A673 (cell line): ENCODE measurements around the gene CALU. TPM values are rescaled to one million over a fixed set of nuclear protein-coding genes. Genes with fewer than 3 reads are reported as not detected.

Experiments used
- BruUV-seq: library from RNA; stranded (reverse); fragments of 400-500 nt; replicated peaks from 2 replicates; lab custom pipeline; 2021; lab: Mats Ljungman, UMichigan
- CTCF ChIA-PET: fragments of 300-600 bp; sonication (Branson Sonifier 250); formaldehyde crosslinking; loops from one replicate; lab custom pipeline; 2022; ENCODE audit warnings: antibody characterized with exemption; lab: Charles Lee
- POLR2A ChIA-PET: fragments of 300-600 bp; sonication (Branson Sonifier 250); formaldehyde crosslinking; loops from one replicate; lab custom pipeline; 2022; ENCODE audit warnings: antibody characterized with exemption; ENCODE audit not compliant: low non-redundant PET; lab: Charles Lee
- DNase-seq: peaks from one replicate; pipeline ENCODE4 v3.0.0-alpha.2; 2015; ENCODE audit warnings: low spot score
- H3K27ac ChIP-seq: fragments of 200-600 bp; sonication (generic); 2 replicates; pipeline ENCODE4 v1.5.1; 2016; ENCODE audit warnings: mixed run types, low read depth, mild to moderate bottlenecking, mixed read lengths, antibody characterized with exemption, low read length; ENCODE audit not compliant: poor library complexity, severe bottlenecking
- H3K27me3 ChIP-seq: fragments of 200-600 bp; sonication (generic); replicated peaks from 2 replicates; pipeline ENCODE4 v1.6.1; 2017; ENCODE audit warnings: mixed run types, low read depth, mild to moderate bottlenecking, mixed read lengths, antibody characterized with exemption, low read length; ENCODE audit not compliant: insufficient read depth, poor library complexity
- H3K36me3 ChIP-seq: fragments of 200-600 bp; sonication (generic); 2 replicates; pipeline ENCODE4 v1.6.1; 2016; ENCODE audit warnings: mixed run types, mild to moderate bottlenecking, mixed read lengths, antibody characterized with exemption, low read length; ENCODE audit not compliant: insufficient read depth, poor library complexity, severe bottlenecking
- H3K4me1 ChIP-seq: fragments of 200-600 bp; sonication (generic); 2 replicates; pipeline ENCODE4 v1.6.1; 2017; ENCODE audit warnings: mixed run types, mild to moderate bottlenecking, mixed read lengths, antibody characterized with exemption, low read length; ENCODE audit not compliant: insufficient read depth, poor library complexity, severe bottlenecking
- H3K4me3 ChIP-seq: fragments of 200-600 bp; sonication (generic); 2 replicates; pipeline ENCODE4 v1.5.1; 2016; ENCODE audit warnings: low read depth, mixed run types, mild to moderate bottlenecking, mixed read lengths, low read length; ENCODE audit not compliant: poor library complexity, severe bottlenecking
- H3K9me3 ChIP-seq: fragments of 200-600 bp; sonication (generic); 2 replicates; pipeline ENCODE4 v1.6.1; 2016; ENCODE audit warnings: mixed run types, low read depth, mild to moderate bottlenecking, mixed read lengths, antibody characterized with exemption, low read length; ENCODE audit not compliant: poor library complexity, severe bottlenecking
- EZH2 ChIP-seq: fragments of 200-600 bp; sonication (generic); IDR thresholded peaks from 2 replicates; pipeline ENCODE4 v1.6.1; 2017; ENCODE audit warnings: borderline replicate concordance, low read depth, mild to moderate bottlenecking, mixed read lengths, antibody characterized with exemption, low read length; ENCODE audit not compliant: poor library complexity, severe bottlenecking
- intact Hi-C: fragments of 100-400 bp; cut with micrococcal nuclease; formaldehyde crosslinking; loops from one replicate; pipeline ENCODE4 v1.10.0; 2022; ENCODE audit not compliant: unreplicated experiment
- total RNA-seq: library from RNA; stranded (reverse); gene quantifications from 2 replicates; pipeline ENCODE4 v1.2.3, GENCODE V29; 2021
- TF ChIP-seq, protein P1 (sequence below): fragments of 300-800, 200-600 bp; sonication (generic); conservative IDR thresholded peaks from 2 replicates; pipeline ENCODE4 v1.5.1; 2017; ENCODE audit warnings: low read depth, mild to moderate bottlenecking, antibody characterized with exemption, low read length, moderate library complexity, mixed read lengths

Gene CALU
- total RNA-seq, 1 experiment from 2014 or later: 162 TPM

DNA sequence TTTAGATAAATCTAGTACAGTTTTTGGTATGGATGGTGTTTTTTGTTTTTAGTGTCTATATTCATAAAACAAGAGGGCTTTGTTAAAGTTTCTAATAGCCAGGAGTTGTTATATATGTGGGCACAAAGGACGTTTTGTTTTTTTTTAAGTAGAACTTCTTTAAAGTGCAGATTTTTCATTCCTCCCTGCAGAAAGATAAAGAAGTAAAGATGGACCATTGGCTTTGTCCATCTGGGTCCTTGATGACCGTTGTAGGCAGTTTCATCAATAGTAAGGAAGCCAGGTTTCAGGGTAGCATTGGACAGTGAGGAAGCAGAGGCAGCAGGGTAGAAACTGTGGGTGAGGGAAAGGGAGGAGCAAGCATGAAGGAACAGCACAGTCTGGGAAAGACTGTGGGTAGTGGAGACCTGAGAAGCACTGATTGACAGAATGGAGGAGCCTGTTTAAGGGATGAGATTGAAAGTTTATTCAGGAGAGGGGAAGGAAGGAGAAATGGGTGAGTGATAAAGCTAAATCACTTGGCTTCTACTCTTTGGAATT is 5.3 kb downstream of the CALU start:
- no peak overlapping the region for H3K27ac ChIP-seq
- no peaks in the 10 kb centered on the region for H3K27me3 ChIP-seq
- intact Hi-C loops: no loop called here
- peaks cover 19% of the 10 kb centered on the region for H3K36me3 ChIP-seq
- peaks cover 17% of the 10 kb centered on the region for H3K4me1 ChIP-seq
- CTCF ChIA-PET: no interaction called here
- TF ChIP-seq EZH2: no peak
- TF ChIP-seq, protein P1, sequence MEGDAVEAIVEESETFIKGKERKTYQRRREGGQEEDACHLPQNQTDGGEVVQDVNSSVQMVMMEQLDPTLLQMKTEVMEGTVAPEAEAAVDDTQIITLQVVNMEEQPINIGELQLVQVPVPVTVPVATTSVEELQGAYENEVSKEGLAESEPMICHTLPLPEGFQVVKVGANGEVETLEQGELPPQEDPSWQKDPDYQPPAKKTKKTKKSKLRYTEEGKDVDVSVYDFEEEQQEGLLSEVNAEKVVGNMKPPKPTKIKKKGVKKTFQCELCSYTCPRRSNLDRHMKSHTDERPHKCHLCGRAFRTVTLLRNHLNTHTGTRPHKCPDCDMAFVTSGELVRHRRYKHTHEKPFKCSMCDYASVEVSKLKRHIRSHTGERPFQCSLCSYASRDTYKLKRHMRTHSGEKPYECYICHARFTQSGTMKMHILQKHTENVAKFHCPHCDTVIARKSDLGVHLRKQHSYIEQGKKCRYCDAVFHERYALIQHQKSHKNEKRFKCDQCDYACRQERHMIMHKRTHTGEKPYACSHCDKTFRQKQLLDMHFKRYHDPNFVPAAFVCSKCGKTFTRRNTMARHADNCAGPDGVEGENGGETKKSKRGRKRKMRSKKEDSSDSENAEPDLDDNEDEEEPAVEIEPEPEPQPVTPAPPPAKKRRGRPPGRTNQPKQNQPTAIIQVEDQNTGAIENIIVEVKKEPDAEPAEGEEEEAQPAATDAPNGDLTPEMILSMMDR: no peak
- no peak for DNase-seq
- no peak overlapping the region for H3K4me3 ChIP-seq
- BruUV-seq: no TSS peak
- POLR2A ChIA-PET: no interaction called here
- no peaks in the 10 kb centered on the region for H3K9me3 ChIP-seq

DNA sequence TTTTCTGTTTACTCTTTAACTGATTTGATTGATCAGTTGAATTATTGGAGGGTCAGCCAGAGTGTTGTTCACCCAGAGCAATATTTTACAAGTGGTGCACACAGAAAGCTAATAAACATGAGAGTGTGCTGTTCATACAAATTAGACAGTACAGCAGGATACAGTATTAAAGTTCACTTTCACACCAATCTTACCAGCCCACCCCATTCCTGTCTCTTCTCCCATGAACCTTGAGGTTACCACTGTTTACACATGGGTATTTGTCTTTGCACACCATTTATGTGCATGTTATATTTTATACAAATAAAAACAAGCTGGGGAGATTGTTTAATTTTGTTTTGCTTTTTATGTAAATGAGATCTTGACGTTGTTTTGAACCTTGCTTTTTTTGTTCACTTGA is 6.5 kb downstream of the CALU start:
- Histone ChIP-seq H3K4me3 (no peak overlapping the region), H3K27ac (no peak overlapping the region), H3K27me3 (no peaks in the 10 kb centered on the region), H3K36me3 (peaks cover 30% of the 10 kb centered on the region), H3K9me3 (no peaks in the 10 kb centered on the region), H3K4me1 (peaks cover 10% of the 10 kb centered on the region)
- no peak for TF ChIP-seq EZH2
- ChIA-PET CTCF (no interaction called here), POLR2A (no interaction called here)
- BruUV-seq: no TSS peak
- DNase-seq: no peak
- intact Hi-C loops: no loop called here

DNA sequence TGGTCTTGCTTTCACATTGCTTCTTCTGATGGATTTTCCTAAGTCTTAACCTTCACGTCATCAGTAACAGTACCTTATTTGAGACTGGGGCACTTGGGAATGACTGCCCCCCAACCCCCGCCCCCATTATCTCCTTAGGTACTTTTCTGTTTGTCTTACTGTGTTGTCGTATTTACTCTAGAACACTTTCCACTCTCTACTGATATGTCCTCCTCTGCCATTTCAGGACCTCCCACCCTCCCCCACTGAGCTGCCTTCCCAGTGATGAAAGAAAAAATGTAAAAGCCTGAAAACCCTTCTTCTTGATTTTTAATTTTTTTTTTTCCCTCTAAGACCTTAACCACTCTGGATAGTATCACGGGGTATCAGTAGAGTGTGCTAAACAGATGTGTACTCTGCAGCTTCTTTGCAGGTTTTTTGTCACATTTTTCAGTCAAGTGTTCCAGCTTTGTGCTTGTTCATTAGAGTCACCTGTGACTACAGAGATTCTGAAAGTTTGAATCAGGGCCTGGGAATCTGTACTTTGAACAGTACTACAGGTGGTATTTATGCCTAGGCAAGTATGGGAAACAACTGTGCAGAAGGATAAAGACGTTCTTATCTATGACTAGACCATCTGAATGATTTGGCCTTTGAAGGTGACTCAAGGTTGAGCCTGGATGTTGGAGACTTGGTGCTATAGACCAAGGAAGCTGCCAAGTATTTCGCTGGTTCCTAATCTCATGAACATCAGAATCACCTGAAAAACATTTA is 8.3 kb downstream of the CALU start:
- no peaks in the 10 kb centered on the region for H3K4me1 ChIP-seq
- intact Hi-C loops: no loop called here
- BruUV-seq: no TSS peak
- DNase-seq: no peak
- CTCF ChIA-PET: no interaction called here
- POLR2A ChIA-PET: no interaction called here
- peaks cover 38% of the 10 kb centered on the region for H3K36me3 ChIP-seq
- H3K9me3 ChIP-seq: no peaks in the 10 kb centered on the region
- H3K4me3 ChIP-seq: no peak overlapping the region
- H3K27ac ChIP-seq: no peak overlapping the region
- TF ChIP-seq EZH2: no peak
- TF ChIP-seq, protein P1: no peak
- H3K27me3 ChIP-seq: no peaks in the 10 kb centered on the region
